Fibroblast of villous mesenchyme (primary cell): ENCODE measurements around the gene GPR157. TPM values are rescaled to one million over a fixed set of nuclear protein-coding genes. Genes with fewer than 3 reads are reported as not detected.
"Not testable (repeated sequence)": the region's sequence is repeated elsewhere in the genome, so short reads cannot be mapped to it uniquely, and the experiment has no call there.

Experiments
- DNase-seq: peaks from one replicate; pipeline ENCODE4 v3.0.0-alpha.2; 2010; ENCODE audit warnings: low read depth
- H3K4me3 ChIP-seq: 2 replicates; pipeline ENCODE4 v1.5.1; 2011; ENCODE audit warnings: low read depth, mild to moderate bottlenecking, low read length
- CTCF ChIP-seq: IDR thresholded peaks from 2 replicates; pipeline ENCODE4 v1.5.1; 2012; ENCODE audit warnings: low read depth, mild to moderate bottlenecking, low read length; ENCODE audit not compliant: insufficient read depth
- total RNA-seq: library from RNA; depleted of rRNA; stranded (reverse); fragments of >200 nt; gene quantifications from 2 replicates; pipeline ENCODE4 v1.2.3, GENCODE V29; 2012

Gene GPR157
- total RNA-seq, 1 donor: 9.5 TPM

- no peak for DNase-seq
- H3K4me3 ChIP-seq: no peak overlapping the region
- TF ChIP-seq CTCF: no peak
These were observed 6.4 kb upstream of the GPR157 start for GRCh38 chr1:9135073-9135836.

- DNase-seq: no peak
- TF ChIP-seq CTCF: no peak
- no peak overlapping the region for H3K4me3 ChIP-seq
These were observed 5.1 kb upstream of the GPR157 start for GRCh38 chr1:9133870-9134585.

GRCh38 chr1:9129266-9130041, 552 bp upstream of the GPR157 start:
- H3K4me3 ChIP-seq: peak overlapping the region; percentile 62
- DNase-seq: peak; percentile 59
- no peak for TF ChIP-seq CTCF

GRCh38 chr1:9128166-9128519, 759 bp downstream of the GPR157 start:
- H3K4me3 ChIP-seq: peak overlapping the region; percentile 55
- DNase-seq: no peak
- no peak for TF ChIP-seq CTCF

GRCh38 chr1:9127395-9128165, 1.3 kb downstream of the GPR157 start:
- no peak for DNase-seq
- TF ChIP-seq CTCF: no peak

GRCh38 chr1:9126511-9126910, 2.4 kb downstream of the GPR157 start:
- no peak for TF ChIP-seq CTCF
- DNase-seq: no peak
- no peak overlapping the region for H3K4me3 ChIP-seq

More at GRCh38 chr1:9127395-9128165, 1.3 kb downstream of the GPR157 start:
- H3K4me3 ChIP-seq: peak overlapping the region; percentile 55

- DNase-seq, H3K4me3 ChIP-seq: not testable (repeated sequence)
These were observed 3.1 kb downstream of the GPR157 start for GRCh38 chr1:9125847-9126246.
